SK-N-SH treated with all-trans-retinoic acid at 6 μM for 48 hours (cell line): ENCODE results near the gene OSBPL1A.

Experiments used
- ATAC-seq: fragments of 200-7000 bp; cut with Tn5 transposase; 3 replicates; pipeline ENCODE4 v1.9.1; 2020; ENCODE audit warnings: mild to moderate bottlenecking, moderate library complexity
- ARNTL ChIP-seq: fragments of 450-650 bp; formaldehyde crosslinking; IDR thresholded peaks from 2 replicates; pipeline ENCODE4 v1.5.0; 2020; ENCODE audit warnings: low read depth, mild to moderate bottlenecking, moderate library complexity, borderline replicate concordance
- BACH2 ChIP-seq: fragments of 250-450 bp; sonication (Bioruptor Pico); IDR thresholded peaks from 2 replicates; pipeline ENCODE4 v1.9.0; 2021; ENCODE audit warnings: mild to moderate bottlenecking, borderline replicate concordance
- CREB5 ChIP-seq: fragments of 250-450 bp; sonication (Bioruptor Pico); IDR thresholded peaks from 2 replicates; pipeline ENCODE4 v1.5.1; 2020; ENCODE audit warnings: low read depth, mild to moderate bottlenecking, moderate library complexity
- CSDC2 ChIP-seq: fragments of 250-450 bp; sonication (Bioruptor Pico); IDR thresholded peaks from 2 replicates; pipeline ENCODE4 v1.5.0; 2020; ENCODE audit warnings: mild to moderate bottlenecking, moderate library complexity
- ESRRG ChIP-seq: fragments of 250-450 bp; sonication (Bioruptor Pico); IDR thresholded peaks from 2 replicates; pipeline ENCODE4 v1.6.1; 2021; ENCODE audit warnings: mild to moderate bottlenecking
- GLIS3 ChIP-seq: fragments of 250-450 bp; sonication (Bioruptor Pico); IDR thresholded peaks from 2 replicates; pipeline ENCODE4 v1.5.0; 2020; ENCODE audit warnings: mild to moderate bottlenecking, moderate library complexity
- ISL1 ChIP-seq: fragments of 250-450 bp; sonication (Bioruptor Pico); IDR thresholded peaks from 2 replicates; pipeline ENCODE4 v2.1.2; 2022; ENCODE audit warnings: mild to moderate bottlenecking, moderate library complexity
- OSR1 ChIP-seq: fragments of 250-450 bp; sonication (Bioruptor Pico); IDR thresholded peaks from 2 replicates; pipeline ENCODE4 v1.8.0; 2022; ENCODE audit warnings: moderate library complexity, mild to moderate bottlenecking, inconsistent platforms
- PPARA ChIP-seq: fragments of 250-450 bp; sonication (Bioruptor Pico); IDR thresholded peaks from 2 replicates; pipeline ENCODE4 v1.5.0; 2020; ENCODE audit warnings: mild to moderate bottlenecking, borderline replicate concordance
- RARB ChIP-seq: fragments of 250-450 bp; sonication (Bioruptor Pico); IDR thresholded peaks from 2 replicates; pipeline ENCODE4 v1.8.0; 2021; ENCODE audit warnings: mild to moderate bottlenecking, moderate library complexity
- SNAI2 ChIP-seq: fragments of 250-450 bp; sonication (Bioruptor Pico); IDR thresholded peaks from 2 replicates; pipeline ENCODE4 v1.5.0; 2020; ENCODE audit warnings: mild to moderate bottlenecking, moderate library complexity
- TCF4 ChIP-seq: fragments of 250-450 bp; sonication (Bioruptor Pico); IDR thresholded peaks from 2 replicates; pipeline ENCODE4 v1.8.0; 2021; ENCODE audit warnings: mild to moderate bottlenecking, moderate library complexity, borderline replicate concordance
- TOX ChIP-seq: fragments of 250-450 bp; sonication (Bioruptor Pico); IDR thresholded peaks from 2 replicates; pipeline ENCODE4 v1.8.0; 2021; ENCODE audit warnings: mild to moderate bottlenecking, moderate library complexity, borderline replicate concordance
- TSHZ2 ChIP-seq: fragments of 250-450 bp; sonication (Bioruptor Pico); IDR thresholded peaks from 2 replicates; pipeline ENCODE4 v1.5.0; 2020; ENCODE audit warnings: mild to moderate bottlenecking, moderate library complexity
- ZC3H10 ChIP-seq: fragments of 250-450 bp; sonication (Bioruptor Pico); IDR thresholded peaks from 2 replicates; pipeline ENCODE4 v1.5.1; 2021; ENCODE audit warnings: mild to moderate bottlenecking, moderate library complexity
- ZFP3 ChIP-seq: fragments of 250-450 bp; sonication (Bioruptor Pico); IDR thresholded peaks from 2 replicates; pipeline ENCODE4 v1.5.0; 2020; ENCODE audit warnings: mild to moderate bottlenecking, moderate library complexity
- ZFP30 ChIP-seq: fragments of 450-650 bp; formaldehyde crosslinking; IDR thresholded peaks from 2 replicates; pipeline ENCODE4 v1.5.0; 2022; ENCODE audit warnings: mild to moderate bottlenecking, moderate library complexity
- ZNF565 ChIP-seq: fragments of 450-650 bp; formaldehyde crosslinking; conservative IDR thresholded peaks from 2 replicates; pipeline ENCODE4 v1.5.0; 2020; ENCODE audit warnings: low read depth, mild to moderate bottlenecking, moderate library complexity
- ZNF70 ChIP-seq: fragments of 450-650 bp; formaldehyde crosslinking; IDR thresholded peaks from 2 replicates; pipeline ENCODE4 v1.5.0; 2020; ENCODE audit warnings: mild to moderate bottlenecking, moderate library complexity
- ZNF8 ChIP-seq: fragments of 450-650 bp; formaldehyde crosslinking; IDR thresholded peaks from 2 replicates; pipeline ENCODE4 v1.5.0; 2020; ENCODE audit warnings: mild to moderate bottlenecking, moderate library complexity
- TF ChIP-seq, protein P1 (sequence below): fragments of 250-450 bp; sonication (Bioruptor Pico); IDR thresholded peaks from 2 replicates; pipeline ENCODE4 v1.8.0; 2020; ENCODE audit warnings: mild to moderate bottlenecking, moderate library complexity, borderline replicate concordance
- TF ChIP-seq, protein P2 (sequence below): fragments of 250-450 bp; sonication (Bioruptor Pico); IDR thresholded peaks from 2 replicates; pipeline ENCODE4 v1.8.0; 2021; ENCODE audit warnings: low read depth, mild to moderate bottlenecking, moderate library complexity, borderline replicate concordance
- TF ChIP-seq, protein P3 (sequence below): fragments of 250-450 bp; sonication (Bioruptor Pico); IDR thresholded peaks from 2 replicates; pipeline ENCODE4 v1.5.1; 2021; ENCODE audit warnings: mild to moderate bottlenecking, moderate library complexity

OSBPL1A gene

GRCh38 chr18:24177499-24178133, 220.0 kb downstream of the OSBPL1A start:
- no peak for ATAC-seq
- TF ChIP-seq BACH2 (CRISPR knock-in tag): no peak

DNA sequence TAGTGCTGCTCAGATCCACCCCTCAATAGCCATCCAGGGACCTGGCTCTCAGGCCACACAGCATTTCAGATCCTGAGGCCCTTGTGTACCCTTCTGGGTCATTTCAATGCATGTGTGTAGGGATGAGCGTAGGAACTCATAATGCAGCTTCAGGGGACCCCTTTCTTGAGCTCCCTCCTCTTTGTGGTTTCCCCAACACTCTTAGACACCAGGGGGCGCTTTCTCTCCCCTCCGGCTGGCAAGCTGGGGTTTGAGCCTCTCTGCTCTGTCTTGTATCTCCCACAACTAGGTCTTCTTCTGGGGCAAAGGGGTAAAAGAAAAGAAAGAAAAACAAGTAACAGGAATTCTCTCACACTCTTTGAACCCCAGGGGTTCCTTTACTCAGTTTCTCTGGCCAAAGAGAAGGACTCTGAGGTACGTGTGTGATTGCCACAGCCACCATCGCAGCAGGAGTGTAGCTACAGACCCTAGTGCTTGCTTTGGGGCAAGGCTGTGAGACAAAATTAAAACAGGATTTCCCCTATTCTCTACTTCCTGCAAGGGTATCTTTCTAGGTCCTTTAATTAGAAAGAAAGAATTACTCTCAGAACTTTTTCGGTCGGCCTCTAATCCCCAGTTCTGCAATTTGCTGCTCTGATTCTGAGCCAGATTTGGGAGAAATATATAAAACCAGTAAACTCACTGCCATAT, 220.8 kb downstream of the OSBPL1A start:
- TF ChIP-seq, protein P1, sequence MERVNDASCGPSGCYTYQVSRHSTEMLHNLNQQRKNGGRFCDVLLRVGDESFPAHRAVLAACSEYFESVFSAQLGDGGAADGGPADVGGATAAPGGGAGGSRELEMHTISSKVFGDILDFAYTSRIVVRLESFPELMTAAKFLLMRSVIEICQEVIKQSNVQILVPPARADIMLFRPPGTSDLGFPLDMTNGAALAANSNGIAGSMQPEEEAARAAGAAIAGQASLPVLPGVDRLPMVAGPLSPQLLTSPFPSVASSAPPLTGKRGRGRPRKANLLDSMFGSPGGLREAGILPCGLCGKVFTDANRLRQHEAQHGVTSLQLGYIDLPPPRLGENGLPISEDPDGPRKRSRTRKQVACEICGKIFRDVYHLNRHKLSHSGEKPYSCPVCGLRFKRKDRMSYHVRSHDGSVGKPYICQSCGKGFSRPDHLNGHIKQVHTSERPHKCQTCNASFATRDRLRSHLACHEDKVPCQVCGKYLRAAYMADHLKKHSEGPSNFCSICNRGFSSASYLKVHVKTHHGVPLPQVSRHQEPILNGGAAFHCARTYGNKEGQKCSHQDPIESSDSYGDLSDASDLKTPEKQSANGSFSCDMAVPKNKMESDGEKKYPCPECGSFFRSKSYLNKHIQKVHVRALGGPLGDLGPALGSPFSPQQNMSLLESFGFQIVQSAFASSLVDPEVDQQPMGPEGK (CRISPR knock-in tag): no peak
- TF ChIP-seq ESRRG: no peak
- no peak for TF ChIP-seq TCF4 (CRISPR knock-in tag)
- no peak for TF ChIP-seq CREB5
- no peak for TF ChIP-seq ZNF70 (CRISPR knock-in tag)
- no peak for TF ChIP-seq GLIS3 (CRISPR knock-in tag)
- TF ChIP-seq SNAI2 (CRISPR knock-in tag): no peak
- TF ChIP-seq OSR1 (CRISPR knock-in tag): no peak
- TF ChIP-seq TSHZ2: no peak
- TF ChIP-seq TOX (CRISPR knock-in tag): no peak
- TF ChIP-seq ARNTL (CRISPR knock-in tag): no peak
- TF ChIP-seq, all 23 proteins: peak for 0
- ATAC-seq: peak; percentile 92

GRCh38 chr18:24173997-24174396, 223.6 kb downstream of the OSBPL1A start:
- TF ChIP-seq ESRRG (no peak), TOX (CRISPR knock-in tag) (no peak), ISL1 (no peak), ZNF565 (CRISPR knock-in tag) (no peak)
- TF ChIP-seq, protein P2, sequence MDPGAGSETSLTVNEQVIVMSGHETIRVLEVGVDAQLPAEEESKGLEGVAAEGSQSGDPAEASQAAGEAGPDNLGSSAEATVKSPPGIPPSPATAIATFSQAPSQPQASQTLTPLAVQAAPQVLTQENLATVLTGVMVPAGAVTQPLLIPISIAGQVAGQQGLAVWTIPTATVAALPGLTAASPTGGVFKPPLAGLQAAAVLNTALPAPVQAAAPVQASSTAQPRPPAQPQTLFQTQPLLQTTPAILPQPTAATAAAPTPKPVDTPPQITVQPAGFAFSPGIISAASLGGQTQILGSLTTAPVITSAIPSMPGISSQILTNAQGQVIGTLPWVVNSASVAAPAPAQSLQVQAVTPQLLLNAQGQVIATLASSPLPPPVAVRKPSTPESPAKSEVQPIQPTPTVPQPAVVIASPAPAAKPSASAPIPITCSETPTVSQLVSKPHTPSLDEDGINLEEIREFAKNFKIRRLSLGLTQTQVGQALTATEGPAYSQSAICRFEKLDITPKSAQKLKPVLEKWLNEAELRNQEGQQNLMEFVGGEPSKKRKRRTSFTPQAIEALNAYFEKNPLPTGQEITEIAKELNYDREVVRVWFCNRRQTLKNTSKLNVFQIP (CRISPR knock-in tag): no peak
- no peak for ATAC-seq

DNA sequence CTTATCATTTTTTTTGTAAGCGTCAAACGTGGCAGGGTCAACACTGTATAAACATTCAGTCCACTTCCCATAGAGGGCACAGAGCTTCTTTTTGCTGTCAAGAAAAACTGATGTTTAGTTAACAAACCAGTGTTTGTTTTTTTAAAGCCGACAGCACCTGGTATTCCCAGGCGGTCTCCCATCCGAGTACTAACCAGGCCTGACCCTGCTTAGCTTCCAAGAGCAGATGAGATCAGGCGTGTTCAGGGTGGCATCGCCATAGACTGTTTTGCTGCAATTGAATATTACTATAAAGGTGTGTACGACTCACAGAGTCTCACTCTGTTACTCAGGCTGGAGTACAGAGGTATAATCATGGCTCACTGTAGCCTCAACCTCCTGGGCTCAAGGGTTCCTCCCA, 227.3 kb downstream of the OSBPL1A start:
- ATAC-seq: no peak
- TF ChIP-seq, protein P1 (CRISPR knock-in tag): no peak
- no peak for TF ChIP-seq ZFP30 (CRISPR knock-in tag)
- TF ChIP-seq ZFP3 (CRISPR knock-in tag): no peak
- no peak for TF ChIP-seq PPARA (CRISPR knock-in tag)
- no peak for TF ChIP-seq RARB (CRISPR knock-in tag)
- TF ChIP-seq ZC3H10 (CRISPR knock-in tag): no peak
- TF ChIP-seq ESRRG: no peak
- TF ChIP-seq GLIS3 (CRISPR knock-in tag): no peak
- TF ChIP-seq, protein P2 (CRISPR knock-in tag): no peak
- no peak for TF ChIP-seq OSR1 (CRISPR knock-in tag)
- TF ChIP-seq ZNF8 (CRISPR knock-in tag): no peak
- no peak for TF ChIP-seq BACH2 (CRISPR knock-in tag)
- no peak for TF ChIP-seq ISL1
- TF ChIP-seq CSDC2 (CRISPR knock-in tag): no peak
- TF ChIP-seq, protein P3, sequence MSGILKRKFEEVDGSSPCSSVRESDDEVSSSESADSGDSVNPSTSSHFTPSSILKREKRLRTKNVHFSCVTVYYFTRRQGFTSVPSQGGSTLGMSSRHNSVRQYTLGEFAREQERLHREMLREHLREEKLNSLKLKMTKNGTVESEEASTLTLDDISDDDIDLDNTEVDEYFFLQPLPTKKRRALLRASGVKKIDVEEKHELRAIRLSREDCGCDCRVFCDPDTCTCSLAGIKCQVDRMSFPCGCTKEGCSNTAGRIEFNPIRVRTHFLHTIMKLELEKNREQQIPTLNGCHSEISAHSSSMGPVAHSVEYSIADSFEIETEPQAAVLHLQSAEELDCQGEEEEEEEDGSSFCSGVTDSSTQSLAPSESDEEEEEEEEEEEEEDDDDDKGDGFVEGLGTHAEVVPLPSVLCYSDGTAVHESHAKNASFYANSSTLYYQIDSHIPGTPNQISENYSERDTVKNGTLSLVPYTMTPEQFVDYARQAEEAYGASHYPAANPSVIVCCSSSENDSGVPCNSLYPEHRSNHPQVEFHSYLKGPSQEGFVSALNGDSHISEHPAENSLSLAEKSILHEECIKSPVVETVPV (CRISPR knock-in tag): no peak
- TF ChIP-seq ZNF70 (CRISPR knock-in tag): no peak
